ENCODE data around the gene SHBG. TPM values are rescaled to one million over a fixed set of nuclear protein-coding genes. Genes with fewer than 3 reads are reported as not detected.

The SHBG gene
- total RNA-seq, 1 experiment from 2014 or later: not detected

GRCh38 chr17:7627250-7628121 is 2.4 kb upstream of the SHBG start, which contains the start of gene SAT2:
Gene SAT2, minus strand, starts transcription at chr17:7627821. Its CDS starts 186 bp downstream, at chr17:7627635.
- peak within 1 kb of the TSS; percentile 94 for H3K4me3 ChIP-seq (ENCODE audit: low read depth, low read length, poor library complexity, severe bottlenecking)
- no peak for TF ChIP-seq CTCF (conservative IDR thresholded peaks at IDR 0.05; ENCODE audit: low read depth, low read length)
- no peak for TF ChIP-seq EZH2 (IDR thresholded peaks at IDR 0.05; ENCODE audit: borderline replicate concordance, low read depth, low read length, poor library complexity, severe bottlenecking)
- intact Hi-C loops (cut with micrococcal nuclease; ENCODE audit: unreplicated experiment): loop anchor here (5.0 kb wide), 1 partner anchor 60 kb away; the partner anchor contains the start of genes TP53 and WRAP53
- DNase-seq (ENCODE audit: low spot score): peak; percentile 97
- CTCF ChIA-PET: interaction anchor here (0.7 kb wide), 1 partner anchor 12 kb away, joined by 5 read pairs; no protein-coding TSS in a partner anchor
- H3K27ac ChIP-seq (ENCODE audit: low read depth, low read length, poor library complexity, severe bottlenecking): peak within 1 kb of the TSS; percentile 95
- no peaks in the 10 kb centered on the region for H3K36me3 ChIP-seq (ENCODE audit: insufficient read depth, low read length, poor library complexity, severe bottlenecking)
- no peaks in the 10 kb centered on the region for H3K27me3 ChIP-seq (replicated peaks; ENCODE audit: insufficient read depth, low read depth, low read length, poor library complexity)
- no peaks in the 10 kb centered on the region for H3K4me1 ChIP-seq (ENCODE audit: insufficient read depth, low read length, poor library complexity, severe bottlenecking)
- POLR2A ChIA-PET (ENCODE audit: low non-redundant PET): interaction anchor here (0.5 to 0.7 kb wide), 3 partner anchors 23 to 298 kb away, joined by 3 to 5 read pairs (median 5); no protein-coding TSS in a partner anchor
- H3K9me3 ChIP-seq (ENCODE audit: low read depth, low read length, poor library complexity, severe bottlenecking): no peaks in the 10 kb centered on the region
- no TSS peak for BruUV-seq (replicated peaks)

- Histone ChIP-seq H3K4me3 (ENCODE audit: low read depth, low read length, poor library complexity, severe bottlenecking) (no peak overlapping the region), H3K27ac (ENCODE audit: low read depth, low read length, poor library complexity, severe bottlenecking) (no peak overlapping the region), H3K27me3 (replicated peaks; ENCODE audit: insufficient read depth, low read depth, low read length, poor library complexity) (no peaks in the 10 kb centered on the region), H3K9me3 (ENCODE audit: low read depth, low read length, poor library complexity, severe bottlenecking) (no peaks in the 10 kb centered on the region), H3K36me3 (ENCODE audit: insufficient read depth, low read length, poor library complexity, severe bottlenecking) (no peaks in the 10 kb centered on the region), H3K4me1 (ENCODE audit: insufficient read depth, low read length, poor library complexity, severe bottlenecking) (no peaks in the 10 kb centered on the region)
- DNase-seq (ENCODE audit: low spot score): no peak
- no peak for TF ChIP-seq EZH2 (IDR thresholded peaks at IDR 0.05; ENCODE audit: borderline replicate concordance, low read depth, low read length, poor library complexity, severe bottlenecking)
- TF ChIP-seq CTCF (conservative IDR thresholded peaks at IDR 0.05; ENCODE audit: low read depth, low read length): no peak
- intact Hi-C loops (cut with micrococcal nuclease; ENCODE audit: unreplicated experiment): no loop called here
- no TSS peak for BruUV-seq (replicated peaks)
- ChIA-PET CTCF (interaction anchor here (1.0 kb wide), 1 partner anchor 56 kb away, joined by 5 read pairs; the partner anchor contains the start of gene WRAP53), POLR2A (ENCODE audit: low non-redundant PET) (interaction anchor here (0.5 kb wide), 1 partner anchor 14 kb away, joined by 3 read pairs; no protein-coding TSS in a partner anchor)
Measured at GRCh38 chr17:7631398-7632380, 1.8 kb downstream of the SHBG start.

- peak; percentile 58 for DNase-seq (ENCODE audit: low spot score)
- BruUV-seq (replicated peaks): no TSS peak
- Histone ChIP-seq H3K9me3 (ENCODE audit: low read depth, low read length, poor library complexity, severe bottlenecking) (no peaks in the 10 kb centered on the region), H3K36me3 (ENCODE audit: insufficient read depth, low read length, poor library complexity, severe bottlenecking) (no peaks in the 10 kb centered on the region), H3K27me3 (replicated peaks; ENCODE audit: insufficient read depth, low read depth, low read length, poor library complexity) (no peaks in the 10 kb centered on the region), H3K27ac (ENCODE audit: low read depth, low read length, poor library complexity, severe bottlenecking) (no peak overlapping the region), H3K4me3 (ENCODE audit: low read depth, low read length, poor library complexity, severe bottlenecking) (no peak overlapping the region), H3K4me1 (ENCODE audit: insufficient read depth, low read length, poor library complexity, severe bottlenecking) (no peaks in the 10 kb centered on the region)
- ChIA-PET CTCF (interaction anchor here (0.6 to 1.0 kb wide), 3 partner anchors 54 to 84 kb away, joined by 3 to 5 read pairs (median 3); partner anchors contain the start of genes TP53 and WRAP53), POLR2A (ENCODE audit: low non-redundant PET) (no interaction called here)
- TF ChIP-seq CTCF (conservative IDR thresholded peaks at IDR 0.05; ENCODE audit: low read depth, low read length) (peak; percentile 59), EZH2 (IDR thresholded peaks at IDR 0.05; ENCODE audit: borderline replicate concordance, low read depth, low read length, poor library complexity, severe bottlenecking) (no peak)
- intact Hi-C loops (cut with micrococcal nuclease; ENCODE audit: unreplicated experiment): no loop called here
Measured at GRCh38 chr17:7632492-7632894, 2.6 kb downstream of the SHBG start.

Measured in A673 (cell line).